ENCODE results near the gene KMT2B. TPM values are rescaled to one million over a fixed set of nuclear protein-coding genes. Genes with fewer than 3 reads are reported as not detected.

Gene KMT2B
- total RNA-seq, 1 experiment from 2014 or later: 32.2 TPM

- intact Hi-C loops (cut with micrococcal nuclease; ENCODE audit: unreplicated experiment): loop anchor here (2.0 to 5.0 kb wide), 2 partner anchors 43 to 180 kb away; partner anchors contain the start of genes COX6B1 and DMKN
- Histone ChIP-seq H4K20me1 (ENCODE audit: insufficient read depth) (no peaks in the 10 kb centered on the region), H3K36me3 (ENCODE audit: low read depth) (no peaks in the 10 kb centered on the region), H3K9me3 (ENCODE audit: insufficient read depth, low read depth) (no peaks in the 10 kb centered on the region), H3K27ac (no peak overlapping the region), H3K79me2 (ENCODE audit: low read depth) (no peaks in the 10 kb centered on the region), H3K9me2 (ENCODE audit: insufficient read depth) (no peaks in the 10 kb centered on the region), H2AFZ (peak overlapping the region; percentile 59; the same call in 1 of the 2 replicates), H3F3A (ENCODE audit: insufficient read depth, low read depth) (no peaks in the 10 kb centered on the region), H3K27me3 (ENCODE audit: insufficient read depth, low read depth) (no peaks in the 10 kb centered on the region), H3K4me1 (replicated peaks; ENCODE audit: insufficient read depth) (peaks cover 13% of the 10 kb centered on the region), H3K4me2 (peak overlapping the region; percentile 73), H3K4me3 (peak overlapping the region; percentile 8; the same call in 1 of the 2 replicates)
- ChIA-PET CTCF (interaction anchor here (0.6 to 0.9 kb wide), 3 partner anchors 18 to 66 kb away, joined by 3 to 7 read pairs (median 4); no protein-coding TSS in a partner anchor), POLR2A (ENCODE audit: unreplicated experiment) (interaction anchor here (0.6 kb wide), 1 partner anchor 11 kb away, joined by 10 read pairs; no protein-coding TSS in a partner anchor)
- DNase-seq: peak; percentile 55 to 72
- TF ChIP-seq EZH2 (IDR thresholded peaks at IDR 0.05; ENCODE audit: low read depth) (no peak), CTCF (conservative IDR thresholded peaks at IDR 0.05) (no peak; the same call in 1 of the 2 replicates)
- no TSS peak for BruUV-seq (replicated peaks)
Observed at GRCh38 chr19:35692010-35692409, 25.8 kb upstream of the KMT2B start.

- no peak for DNase-seq
- intact Hi-C loops (cut with micrococcal nuclease; ENCODE audit: unreplicated experiment): loop anchor here (1.0 to 5.0 kb wide), 5 partner anchors 24 to 238 kb away; partner anchors contain the start of genes COX6B1 and DMKN
- H3K9me2 ChIP-seq (ENCODE audit: insufficient read depth): no peaks in the 10 kb centered on the region
- no peak overlapping the region for H3K4me2 ChIP-seq
- no peak overlapping the region for H3K27ac ChIP-seq
- no peaks in the 10 kb centered on the region for H4K20me1 ChIP-seq (ENCODE audit: insufficient read depth)
- no peak overlapping the region for H2AFZ ChIP-seq
- no peaks in the 10 kb centered on the region for H3K79me2 ChIP-seq (ENCODE audit: low read depth)
- H3K36me3 ChIP-seq (ENCODE audit: low read depth): no peaks in the 10 kb centered on the region
- POLR2A ChIA-PET (ENCODE audit: unreplicated experiment): interaction anchor here (0.7 kb wide), 1 partner anchor 147 kb away, joined by 19 read pairs; no protein-coding TSS in a partner anchor
- H3K4me3 ChIP-seq: no peak overlapping the region
- CTCF ChIA-PET: interaction anchor here (0.7 kb wide), 1 partner anchor 178 kb away, joined by 9 read pairs; no protein-coding TSS in a partner anchor
- no peaks in the 10 kb centered on the region for H3K27me3 ChIP-seq (ENCODE audit: insufficient read depth, low read depth)
- TF ChIP-seq CTCF (conservative IDR thresholded peaks at IDR 0.05) (no peak), EZH2 (IDR thresholded peaks at IDR 0.05; ENCODE audit: low read depth) (no peak)
- BruUV-seq (replicated peaks): no TSS peak
- no peaks in the 10 kb centered on the region for H3F3A ChIP-seq (ENCODE audit: insufficient read depth, low read depth)
- peaks cover 13% of the 10 kb centered on the region for H3K4me1 ChIP-seq (replicated peaks; ENCODE audit: insufficient read depth)
- no peaks in the 10 kb centered on the region for H3K9me3 ChIP-seq (ENCODE audit: insufficient read depth, low read depth)
Observed at GRCh38 chr19:35693422-35693821, 24.4 kb upstream of the KMT2B start.

GRCh38 chr19:35693835-35694599, 23.8 kb upstream of the KMT2B start:
- BruUV-seq (replicated peaks): no TSS peak
- Histone ChIP-seq H3K4me1 (replicated peaks; ENCODE audit: insufficient read depth) (peaks cover 13% of the 10 kb centered on the region), H3K36me3 (ENCODE audit: low read depth) (no peaks in the 10 kb centered on the region), H3K4me2 (no peak overlapping the region), H3K4me3 (no peak overlapping the region), H3K9me3 (ENCODE audit: insufficient read depth, low read depth) (no peaks in the 10 kb centered on the region), H3K79me2 (ENCODE audit: low read depth) (no peaks in the 10 kb centered on the region), H3F3A (ENCODE audit: insufficient read depth, low read depth) (no peaks in the 10 kb centered on the region), H3K27ac (no peak overlapping the region), H3K27me3 (ENCODE audit: insufficient read depth, low read depth) (no peaks in the 10 kb centered on the region), H3K9me2 (ENCODE audit: insufficient read depth) (no peaks in the 10 kb centered on the region), H2AFZ (no peak overlapping the region), H4K20me1 (ENCODE audit: insufficient read depth) (no peaks in the 10 kb centered on the region)
- intact Hi-C loops (cut with micrococcal nuclease; ENCODE audit: unreplicated experiment): loop anchor here (1.0 to 5.0 kb wide), 5 partner anchors 23 to 237 kb away; partner anchors contain the start of genes COX6B1 and DMKN
- ChIA-PET POLR2A (ENCODE audit: unreplicated experiment) (no interaction called here), CTCF (interaction anchor here (0.6 to 1.1 kb wide), 3 partner anchors 22 to 265 kb away, joined by 3 read pairs; no protein-coding TSS in a partner anchor)
- peak; percentile 69 to 84 for DNase-seq
- TF ChIP-seq EZH2 (IDR thresholded peaks at IDR 0.05; ENCODE audit: low read depth) (no peak), CTCF (conservative IDR thresholded peaks at IDR 0.05) (peak; percentile 91)

Data from PC-9 (cell line).